Heart left ventricle (tissue), 13 donors: Measurements from ENCODE around the gene PRRT4.
A peak's percentile ranks its signal among the peaks of the same experiment; 100 is the strongest.

ENCODE experiments used
- POLR2A ChIP-seq, 2 donors: fragments of 450-650 bp; IDR thresholded peaks; one replicate each; pipeline ENCODE4 v1.6.1; 2017; ENCODE audit warnings: antibody characterized with exemption in 2 of 2, mild to moderate bottlenecking in 2 of 2, moderate library complexity in 2 of 2
- TF ChIP-seq, protein P1 (sequence below), 12 donors: fragments of 200-600 bp; sonication (generic) in 4 of 12; IDR thresholded peaks; one replicate each; pipeline versions ENCODE4 v1.5.0 to v1.8.0; 2018 to 2022; ENCODE audit warnings: antibody characterized with exemption in 12 of 12, mild to moderate bottlenecking in 5 of 12
- donor health status: ischemic (EF 13 %, LVEDD 7.1; RV severe dilation, severe dysfunction).
- donor health status: DM: no; HTN: yes; CAD: no.
- donor health status: DM: no; HTN: no; CAD: no.
- donor health status: ischemic (EF 25% LVEDD 6.9; RV normal size, moderate dysfunction).
- donor health status: ischemic (EF 25% LVEDD 5.7; RV mildly dilated, moderate dysfunction).
- donor health status: ischemic (EF 35%, LVEDD 5.7; RV mildly dilated, moderate dysfunction).
- donor health status: nonischemic (EF 11% LVEDD 7.7; RV severe dilation, severe dysfunction).
- donor health status: DM: yes; HTN: yes; CAD: no.
- donor health status: PGD.
- donor health status: ischemic (EF 29% LVEDD 5.4; RV normal size, mild dysfunction).
- donor health status: nonischemic (EF 23%, LVEDD 6.1; RV moderate dilation, normal function).

GRCh38 chr7:128347647-128348097 lies 13.8 kb downstream of the PRRT4 start:
- TF ChIP-seq POLR2A (IDR thresholded peaks at IDR 0.05): no peak
- TF ChIP-seq, protein P1, sequence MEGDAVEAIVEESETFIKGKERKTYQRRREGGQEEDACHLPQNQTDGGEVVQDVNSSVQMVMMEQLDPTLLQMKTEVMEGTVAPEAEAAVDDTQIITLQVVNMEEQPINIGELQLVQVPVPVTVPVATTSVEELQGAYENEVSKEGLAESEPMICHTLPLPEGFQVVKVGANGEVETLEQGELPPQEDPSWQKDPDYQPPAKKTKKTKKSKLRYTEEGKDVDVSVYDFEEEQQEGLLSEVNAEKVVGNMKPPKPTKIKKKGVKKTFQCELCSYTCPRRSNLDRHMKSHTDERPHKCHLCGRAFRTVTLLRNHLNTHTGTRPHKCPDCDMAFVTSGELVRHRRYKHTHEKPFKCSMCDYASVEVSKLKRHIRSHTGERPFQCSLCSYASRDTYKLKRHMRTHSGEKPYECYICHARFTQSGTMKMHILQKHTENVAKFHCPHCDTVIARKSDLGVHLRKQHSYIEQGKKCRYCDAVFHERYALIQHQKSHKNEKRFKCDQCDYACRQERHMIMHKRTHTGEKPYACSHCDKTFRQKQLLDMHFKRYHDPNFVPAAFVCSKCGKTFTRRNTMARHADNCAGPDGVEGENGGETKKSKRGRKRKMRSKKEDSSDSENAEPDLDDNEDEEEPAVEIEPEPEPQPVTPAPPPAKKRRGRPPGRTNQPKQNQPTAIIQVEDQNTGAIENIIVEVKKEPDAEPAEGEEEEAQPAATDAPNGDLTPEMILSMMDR (IDR thresholded peaks at IDR 0.05): peak; percentile 51 to 74 (median 67)
